GM12878 (cell line): ENCODE measurements around the gene TUT1. TPM values are rescaled to one million over a fixed set of nuclear protein-coding genes. Genes with fewer than 3 reads are reported as not detected.

Source experiments
- ATAC-seq: fragments of 200-7000 bp; cut with Tn5 transposase; 3 replicates; pipeline ENCODE4 v1.9.1; 2020; ENCODE audit warnings: mild to moderate bottlenecking, moderate library complexity
- BruUV-seq: library from RNA; stranded (reverse); fragments of 400-500 nt; replicated peaks from 2 replicates; lab custom pipeline; 2021; lab: Mats Ljungman, UMichigan
- CTCF ChIA-PET: fragments of 300-600 bp; sonication (Branson Sonifier 250); formaldehyde crosslinking; extraction: SDS; loops from one replicate; lab custom pipeline; 2021; ENCODE audit warnings: inconsistent platforms; lab: Yijun Ruan, JAX
- POLR2A ChIA-PET: fragments of 350-600 bp; formaldehyde crosslinking; extraction: SDS; loops from one replicate; lab custom pipeline; 2021; ENCODE audit warnings: inconsistent platforms; lab: Charles Lee
- RAD21 ChIA-PET: fragments of 300-600 bp; sonication (Branson Sonifier 250); formaldehyde crosslinking; loops from one replicate; lab custom pipeline; 2023; ENCODE audit warnings: antibody characterized with exemption; ENCODE audit not compliant: unreplicated experiment; lab: Charles Lee
- SMC1A ChIA-PET: fragments of 300-600 bp; sonication (Branson Sonifier 250); formaldehyde crosslinking; loops from one replicate; lab custom pipeline; 2023; ENCODE audit not compliant: unreplicated experiment, uncharacterized antibody; lab: Charles Lee
- DNase-seq: peaks from one replicate; pipeline ENCODE4 v3.0.0-alpha.2; 2011; ENCODE audit warnings: low read depth, low spot score
- FAIRE-seq: peaks from 3 replicates; lab custom pipeline; 2011; peaks lifted over from hg19 to GRCh38; lab: Jason Lieb, UNC
- H2AFZ ChIP-seq: 2 replicates; pipeline ENCODE4 v1.6.0; 2011; ENCODE audit warnings: low read depth, low read length, control low read depth; ENCODE audit not compliant: control insufficient read depth
- H3K27ac ChIP-seq: 2 replicates; pipeline ENCODE4 v1.5.1; 2011; ENCODE audit warnings: control low read depth; ENCODE audit not compliant: control insufficient read depth, insufficient read depth
- H3K27me3 ChIP-seq, 2 experiments: replicated peaks in 1 of 2; 2 replicates each; pipeline versions ENCODE4 v1.6.0 to v1.6.1; 2011; ENCODE audit warnings: low read length in 1 of 2; ENCODE audit not compliant: control insufficient read depth in 2 of 2, insufficient read depth in 2 of 2
- H3K36me3 ChIP-seq, 2 experiments: 2 replicates each; pipeline ENCODE4 v1.5.1; 2011; ENCODE audit warnings: low read length in 1 of 2; ENCODE audit not compliant: control insufficient read depth in 2 of 2, insufficient read depth in 2 of 2
- H3K4me1 ChIP-seq: 2 replicates; pipeline ENCODE4 v1.6.1; 2011; ENCODE audit warnings: mild to moderate bottlenecking, low read length, moderate library complexity, mixed read lengths; ENCODE audit not compliant: control insufficient read depth, insufficient read depth
- H3K4me2 ChIP-seq: 2 replicates; pipeline ENCODE4 v1.6.0; 2011; ENCODE audit warnings: control low read depth; ENCODE audit not compliant: control insufficient read depth, insufficient read depth
- H3K4me3 ChIP-seq: fragments of 200-600 bp; sonication (generic); 2 replicates; pipeline ENCODE4 v1.5.1; 2016
- H3K79me2 ChIP-seq: 2 replicates; pipeline ENCODE4 v1.6.0; 2011; ENCODE audit warnings: low read length; ENCODE audit not compliant: control insufficient read depth, insufficient read depth
- H3K9ac ChIP-seq: 2 replicates; pipeline ENCODE4 v1.8.0; 2011; ENCODE audit warnings: low read length, control low read depth, mixed read lengths; ENCODE audit not compliant: control insufficient read depth, insufficient read depth
- H3K9me3 ChIP-seq: replicated peaks from 3 replicates; pipeline ENCODE4 v1.5.1; 2011; ENCODE audit warnings: mild to moderate bottlenecking, low read length; ENCODE audit not compliant: control insufficient read depth, insufficient read depth
- H4K20me1 ChIP-seq: 2 replicates; pipeline ENCODE4 v1.6.0; 2011; ENCODE audit not compliant: control insufficient read depth, insufficient read depth
- CHD2 ChIP-seq: IDR thresholded peaks from 2 replicates; pipeline ENCODE4 v1.6.1; 2011; ENCODE audit warnings: low read depth, low read length, improper control_type of control experiment, borderline replicate concordance
- GABPA ChIP-seq: IDR thresholded peaks from 2 replicates; pipeline ENCODE4 v1.6.1; 2014; ENCODE audit warnings: antibody characterized with exemption, low read depth, mild to moderate bottlenecking, inconsistent platforms
- IKZF2 ChIP-seq, 2 experiments: fragments of 450-650 bp; IDR thresholded peaks; 2 replicates each; pipeline ENCODE4 v1.6.1; 2017; ENCODE audit warnings: mild to moderate bottlenecking in 2 of 2, moderate library complexity in 2 of 2
- JUNB ChIP-seq: IDR thresholded peaks from 2 replicates; pipeline ENCODE4 v1.6.1; 2016; ENCODE audit warnings: antibody characterized with exemption, mild to moderate bottlenecking
- KDM1A ChIP-seq: fragments of 200-600 bp; sonication (generic); IDR thresholded peaks from 2 replicates; pipeline ENCODE4 v1.6.1; 2016; ENCODE audit warnings: borderline replicate concordance
- MXI1 ChIP-seq: fragments of 150-350 bp; IDR thresholded peaks from 2 replicates; pipeline ENCODE4 v1.6.1; 2011; ENCODE audit warnings: low read depth, mild to moderate bottlenecking, inconsistent platforms, low read length, improper control_type of control experiment
- NFIC ChIP-seq: IDR thresholded peaks from 2 replicates; pipeline ENCODE4 v1.6.1; 2012; ENCODE audit warnings: low read depth, mild to moderate bottlenecking, inconsistent platforms, low read length, moderate library complexity
- RUNX3 ChIP-seq: IDR thresholded peaks from 2 replicates; pipeline ENCODE4 v1.6.1; 2012; ENCODE audit warnings: low read length, inconsistent platforms
- TAF1 ChIP-seq: IDR thresholded peaks from 2 replicates; pipeline ENCODE4 v1.6.1; 2011; ENCODE audit warnings: mild to moderate bottlenecking, low read depth, low read length, borderline replicate concordance
- ZSCAN29 ChIP-seq: fragments of 450-650 bp; IDR thresholded peaks from 2 replicates; pipeline ENCODE4 v1.6.1; 2017; ENCODE audit warnings: mild to moderate bottlenecking, moderate library complexity
- WGBS: methylation state at CpG from one replicate; pipeline ENCODE4 v1.1.6; 2016; ENCODE audit warnings: low lambda C conversion rate; ENCODE audit not compliant: insufficient replicate concordance, insufficient coverage; ENCODE audit errors: missing lambda C conversion rate; 5-methylcytosine and 5-hydroxymethylcytosine counted together
- in situ Hi-C: fragments of 300-500 bp; cut with MboI; formaldehyde crosslinking; loops from 9 replicates; pipeline ENCODE4 v1.14.3; 2018; ENCODE audit warnings: mixed read lengths
- intact Hi-C: fragments of 100-400 bp; cut with micrococcal nuclease; formaldehyde crosslinking; loops from one replicate; pipeline ENCODE4 v1.14.2; 2022; ENCODE audit not compliant: unreplicated experiment
- polyA plus RNA-seq, 11 experiments: library from polyadenylated mRNA; depleted of rRNA in 4 of 11; unstranded in 6 of 11; stranded (reverse) in 5 of 11; fragments of >200 nt; fragmentation: Nextera tagmentation in 4 of 11; fragmentation: Illumina TruSeq in 1 of 11; extraction: Ambion mirVana in 4 of 11; extraction: Trizol in 1 of 11; gene quantifications; 1 replicate in 1 of 11; 2 replicates in 10 of 11; pipeline versions ENCODE4 v1.2.1 to v1.2.3, GENCODE V29; 2011 to 2016; ENCODE audit warnings: inconsistent platforms in 2 of 11, missing spikeins in 2 of 11, low read depth in 1 of 11
- total RNA-seq, 4 experiments: library from RNA; depleted of rRNA in 3 of 4; stranded (reverse); fragments of >200 nt in 3 of 4; fragmentation: Illumina TruSeq in 1 of 4; extraction: Trizol in 1 of 4; gene quantifications; 2 replicates each; pipeline versions ENCODE4 v1.2.1 to v1.2.3, GENCODE V29; 2013 to 2021
- TF ChIP-seq, protein P1 (sequence below): IDR thresholded peaks from 2 replicates; pipeline ENCODE4 v1.6.1; 2011; ENCODE audit warnings: borderline replicate concordance, low read depth, mild to moderate bottlenecking, moderate library complexity, mixed read lengths, low read length; ENCODE audit not compliant: insufficient read depth; ENCODE audit errors: extremely low read length
- TF ChIP-seq, protein P2 (sequence below): fragments of 450-650 bp; IDR thresholded peaks from 2 replicates; pipeline ENCODE4 v1.6.1; 2017; ENCODE audit warnings: mild to moderate bottlenecking
- TF ChIP-seq, protein P3 (sequence below): fragments of 450-650 bp; IDR thresholded peaks from 2 replicates; pipeline ENCODE4 v1.6.1; 2016; ENCODE audit warnings: mild to moderate bottlenecking, moderate library complexity, borderline replicate concordance

TUT1 gene
- total and polyA plus RNA-seq, 10 of the 15 experiments (the other 5 are each of a cell fraction or from before 2014, with no cell fraction given) = 1.1 to 29.9 (median 16.2) TPM

DNA sequence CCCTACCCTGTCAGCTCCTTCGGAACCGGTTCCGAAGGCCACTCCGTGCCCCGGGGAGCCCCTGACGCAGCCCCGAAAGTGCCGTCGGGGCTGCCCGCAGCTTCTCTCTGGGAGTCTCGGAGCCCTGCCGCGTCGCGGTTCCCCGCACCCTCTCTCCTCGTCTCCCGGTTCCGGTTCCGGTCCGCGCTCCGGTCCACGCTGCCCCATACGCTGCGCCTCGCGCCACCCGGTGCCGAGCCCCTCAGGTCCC, 9.7 kb upstream of the TUT1 start (continued):
- TF ChIP-seq IKZF2 (IDR thresholded peaks at IDR 0.05) (no peak), ZSCAN29 (no peak), GABPA (peak; percentile 69; the same call in 1 of the 2 replicates), CHD2 (0 out of 2 replicates have a peak, but pooled peaks have one; percentile 6), MXI1 (peak; percentile 67), JUNB (no peak)
- TF ChIP-seq, protein P1, sequence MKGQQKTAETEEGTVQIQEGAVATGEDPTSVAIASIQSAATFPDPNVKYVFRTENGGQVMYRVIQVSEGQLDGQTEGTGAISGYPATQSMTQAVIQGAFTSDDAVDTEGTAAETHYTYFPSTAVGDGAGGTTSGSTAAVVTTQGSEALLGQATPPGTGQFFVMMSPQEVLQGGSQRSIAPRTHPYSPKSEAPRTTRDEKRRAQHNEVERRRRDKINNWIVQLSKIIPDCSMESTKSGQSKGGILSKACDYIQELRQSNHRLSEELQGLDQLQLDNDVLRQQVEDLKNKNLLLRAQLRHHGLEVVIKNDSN = no peak

DNA sequence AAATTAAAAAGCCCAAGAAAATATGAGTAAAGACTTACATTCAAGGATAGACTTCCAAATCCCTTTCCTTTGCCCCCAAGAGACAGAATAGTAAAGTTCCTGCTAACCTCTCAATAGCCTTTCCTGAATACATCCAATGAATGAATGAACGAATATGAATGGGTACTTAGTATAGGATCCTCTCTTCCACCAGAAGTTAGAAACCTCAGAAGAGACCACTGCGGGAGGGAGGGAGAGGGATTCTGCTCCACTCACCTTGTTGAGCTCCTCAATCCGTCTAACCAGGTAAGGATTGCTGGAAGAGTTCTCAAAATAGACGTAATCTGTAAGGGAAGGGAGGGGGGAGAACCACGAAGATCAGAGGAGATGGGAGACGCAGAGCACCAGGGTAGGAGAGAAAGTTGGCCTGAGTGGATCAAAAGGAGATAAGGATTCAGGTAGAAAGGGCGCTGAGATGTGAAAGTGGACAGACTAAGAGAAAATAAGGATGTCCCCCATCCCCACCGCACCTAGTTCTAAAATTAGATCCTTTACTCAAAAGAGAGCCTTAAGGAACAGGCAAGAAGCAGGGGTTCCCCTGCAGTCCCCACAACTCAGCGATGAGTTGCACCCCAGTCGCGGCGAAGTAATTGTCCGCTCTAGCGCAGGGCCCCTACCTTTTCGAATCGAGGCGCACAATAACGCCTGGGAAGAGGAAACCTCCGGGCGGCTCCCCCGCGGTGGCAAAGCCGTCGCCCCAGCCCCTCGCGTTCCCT, 9.2 kb upstream of the TUT1 start:
- no TSS peak for BruUV-seq
- no peak for TF ChIP-seq NFIC
- TF ChIP-seq GABPA = no peak
- TF ChIP-seq RUNX3 = peak; percentile 6
- TF ChIP-seq, protein P2, sequence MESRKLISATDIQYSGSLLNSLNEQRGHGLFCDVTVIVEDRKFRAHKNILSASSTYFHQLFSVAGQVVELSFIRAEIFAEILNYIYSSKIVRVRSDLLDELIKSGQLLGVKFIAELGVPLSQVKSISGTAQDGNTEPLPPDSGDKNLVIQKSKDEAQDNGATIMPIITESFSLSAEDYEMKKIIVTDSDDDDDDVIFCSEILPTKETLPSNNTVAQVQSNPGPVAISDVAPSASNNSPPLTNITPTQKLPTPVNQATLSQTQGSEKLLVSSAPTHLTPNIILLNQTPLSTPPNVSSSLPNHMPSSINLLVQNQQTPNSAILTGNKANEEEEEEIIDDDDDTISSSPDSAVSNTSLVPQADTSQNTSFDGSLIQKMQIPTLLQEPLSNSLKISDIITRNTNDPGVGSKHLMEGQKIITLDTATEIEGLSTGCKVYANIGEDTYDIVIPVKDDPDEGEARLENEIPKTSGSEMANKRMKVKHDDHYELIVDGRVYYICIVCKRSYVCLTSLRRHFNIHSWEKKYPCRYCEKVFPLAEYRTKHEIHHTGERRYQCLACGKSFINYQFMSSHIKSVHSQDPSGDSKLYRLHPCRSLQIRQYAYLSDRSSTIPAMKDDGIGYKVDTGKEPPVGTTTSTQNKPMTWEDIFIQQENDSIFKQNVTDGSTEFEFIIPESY = no peak
- TF ChIP-seq KDM1A = no peak
- TF ChIP-seq, protein P3, sequence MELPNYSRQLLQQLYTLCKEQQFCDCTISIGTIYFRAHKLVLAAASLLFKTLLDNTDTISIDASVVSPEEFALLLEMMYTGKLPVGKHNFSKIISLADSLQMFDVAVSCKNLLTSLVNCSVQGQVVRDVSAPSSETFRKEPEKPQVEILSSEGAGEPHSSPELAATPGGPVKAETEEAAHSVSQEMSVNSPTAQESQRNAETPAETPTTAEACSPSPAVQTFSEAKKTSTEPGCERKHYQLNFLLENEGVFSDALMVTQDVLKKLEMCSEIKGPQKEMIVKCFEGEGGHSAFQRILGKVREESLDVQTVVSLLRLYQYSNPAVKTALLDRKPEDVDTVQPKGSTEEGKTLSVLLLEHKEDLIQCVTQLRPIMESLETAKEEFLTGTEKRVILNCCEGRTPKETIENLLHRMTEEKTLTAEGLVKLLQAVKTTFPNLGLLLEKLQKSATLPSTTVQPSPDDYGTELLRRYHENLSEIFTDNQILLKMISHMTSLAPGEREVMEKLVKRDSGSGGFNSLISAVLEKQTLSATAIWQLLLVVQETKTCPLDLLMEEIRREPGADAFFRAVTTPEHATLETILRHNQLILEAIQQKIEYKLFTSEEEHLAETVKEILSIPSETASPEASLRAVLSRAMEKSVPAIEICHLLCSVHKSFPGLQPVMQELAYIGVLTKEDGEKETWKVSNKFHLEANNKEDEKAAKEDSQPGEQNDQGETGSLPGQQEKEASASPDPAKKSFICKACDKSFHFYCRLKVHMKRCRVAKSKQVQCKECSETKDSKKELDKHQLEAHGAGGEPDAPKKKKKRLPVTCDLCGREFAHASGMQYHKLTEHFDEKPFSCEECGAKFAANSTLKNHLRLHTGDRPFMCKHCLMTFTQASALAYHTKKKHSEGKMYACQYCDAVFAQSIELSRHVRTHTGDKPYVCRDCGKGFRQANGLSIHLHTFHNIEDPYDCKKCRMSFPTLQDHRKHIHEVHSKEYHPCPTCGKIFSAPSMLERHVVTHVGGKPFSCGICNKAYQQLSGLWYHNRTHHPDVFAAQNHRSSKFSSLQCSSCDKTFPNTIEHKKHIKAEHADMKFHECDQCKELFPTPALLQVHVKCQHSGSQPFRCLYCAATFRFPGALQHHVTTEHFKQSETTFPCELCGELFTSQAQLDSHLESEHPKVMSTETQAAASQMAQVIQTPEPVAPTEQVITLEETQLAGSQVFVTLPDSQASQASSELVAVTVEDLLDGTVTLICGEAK = no peak
- TF ChIP-seq TAF1 = 0 out of 2 replicates have a peak, but pooled peaks have one; percentile 10

More for the DNA sequence above, 9.2 kb upstream of the TUT1 start:
- peak overlapping the region; percentile 99 for H3K4me2 ChIP-seq
- intact Hi-C loops (loop anchor here (5.0 kb wide), 2 partner anchors 107 to 127 kb away; partner anchors contain the start of genes BSCL2, GNG3, HNRNPUL2 and TTC9C), in situ Hi-C loops (no loop called here)
- peaks cover 19% of the 10 kb centered on the region for H3K4me1 ChIP-seq
- peaks cover 26 to 41% of the 10 kb centered on the region in 2 experiments for H3K36me3 ChIP-seq
- peaks cover 40% of the 10 kb centered on the region for H3K79me2 ChIP-seq
- DNase-seq (no peak), ATAC-seq (peak; percentile 2; the same call in 2 of the 3 replicates), FAIRE-seq (no peak)
- H3K27me3 ChIP-seq = no peaks in the 10 kb centered on the region
- CTCF ChIA-PET = interaction anchor here (1.0 to 2.7 kb wide), 7 partner anchors 9 to 81 kb away, joined by 3 to 27 read pairs (median 5); partner anchors contain the start of genes B3GAT3, C11orf98, CSKMT and EEF1G
- POLR2A ChIA-PET = interaction anchor here (0.5 to 2.4 kb wide), 19 partner anchors 8 to 1632 kb away, joined by 3 to 30 read pairs (median 7); partner anchors contain the start of genes B3GAT3, C11orf98, CSKMT and EEF1G
- WGBS = under 1% methylated on average over 26 of the region's 26 CpGs
- SMC1A ChIA-PET = interaction anchor here (0.6 to 3.1 kb wide), 8 partner anchors 9 to 260 kb away, joined by 3 to 30 read pairs (median 4); partner anchors contain the start of genes C11orf98 and TUT1
- H3K4me3 ChIP-seq = peak overlapping the region; percentile 91
- H4K20me1 ChIP-seq = no peaks in the 10 kb centered on the region; the same call in 1 of the 2 replicates
- peak overlapping the region; percentile 13; the same call in 1 of the 2 replicates for H2AFZ ChIP-seq
- H3K9ac ChIP-seq = peak overlapping the region; percentile 99
- no peaks in the 10 kb centered on the region for H3K9me3 ChIP-seq
- RAD21 ChIA-PET = interaction anchor here (1.1 to 3.9 kb wide), 6 partner anchors 9 to 280 kb away, joined by 3 to 36 read pairs (median 4); partner anchors contain the start of genes C11orf98, CSKMT, GANAB and SLC3A2
- H3K27ac ChIP-seq = peak overlapping the region; percentile 97
